Stimulated activated CD8-positive, alpha-beta memory T cell treated with anti-CD3 and anti-CD28 coated beads, Interleukin-15, amount 100 ng/mL, for 48 hours (primary cell): ENCODE measurements around the gene ZNF654.
"Not testable (repeated sequence)": the region's sequence is repeated elsewhere in the genome, so short reads cannot be mapped to it uniquely, and the experiment has no call there.

Experiments
- DNase-seq, 2 donors: peaks; one replicate each; pipeline ENCODE4 v3.0.0-alpha.2; 2020; ENCODE audit warnings: low read depth in 2 of 2

Gene ZNF654

GRCh38 chr3:88058581-88059379, at the start of gene ZNF654, which contains the start of gene CGGBP1:
Gene ZNF654, plus strand, starts transcription at chr3:88059255. Its CDS starts 65 bp downstream, at chr3:88059320.
Gene CGGBP1, minus strand, starts transcription at chr3:88059005. Its CDS starts 3,029 bp downstream, at chr3:88055976.
- peak; percentile 96 to 98 for DNase-seq

GRCh38 chr3:88010810-88011209, 48.2 kb upstream of the ZNF654 start:
- DNase-seq = no peak

GRCh38 chr3:88013592-88013991, 45.5 kb upstream of the ZNF654 start:
- no peak for DNase-seq

DNA sequence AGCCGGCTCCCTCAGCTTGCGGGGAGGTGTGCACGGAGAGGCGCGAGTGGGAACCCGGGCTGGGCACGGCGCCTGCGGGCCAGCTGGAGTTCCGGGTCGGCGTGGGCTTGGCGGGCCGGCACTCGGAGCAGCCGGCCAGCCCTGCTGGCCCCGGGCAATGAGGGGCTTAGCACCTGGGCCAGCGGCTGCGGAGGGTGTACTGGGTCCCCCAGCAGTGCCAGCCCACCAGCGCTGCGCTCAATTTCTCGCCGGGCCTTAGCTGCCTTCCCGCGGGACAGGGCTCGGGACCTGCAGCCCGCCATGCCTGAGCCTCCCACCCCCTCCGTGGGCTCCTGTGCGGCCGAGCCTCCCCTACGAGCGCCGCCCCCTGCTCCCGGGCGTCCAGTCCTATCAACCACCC, 43.4 kb upstream of the ZNF654 start:
- not testable (repeated sequence) for DNase-seq

- DNase-seq = no peak
Observed at GRCh38 chr3:88019024-88019423, 40.0 kb upstream of the ZNF654 start.

- DNase-seq = no peak
Observed at GRCh38 chr3:88025001-88025552, 34.0 kb upstream of the ZNF654 start.

GRCh38 chr3:88028876-88029275, 30.2 kb upstream of the ZNF654 start:
- DNase-seq = no peak

DNA sequence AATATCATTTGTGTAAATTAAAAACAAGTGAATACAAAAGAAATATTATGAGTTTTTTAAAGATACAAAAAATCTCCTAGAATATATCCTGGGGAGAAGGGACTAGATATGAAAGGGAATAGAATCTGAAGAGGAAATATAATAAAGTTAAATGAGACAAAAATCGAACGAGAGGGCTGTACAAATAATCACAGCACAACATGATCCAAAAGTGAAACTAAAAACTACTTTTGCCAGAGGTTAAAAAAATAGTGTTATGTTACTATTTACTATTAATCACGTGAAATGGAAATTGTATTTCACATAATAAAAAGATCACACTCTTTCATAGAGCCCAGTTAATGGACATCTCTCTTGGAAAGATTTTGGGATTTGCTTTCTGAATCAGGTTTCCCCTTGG, 28.8 kb upstream of the ZNF654 start:
- DNase-seq = no peak

DNA sequence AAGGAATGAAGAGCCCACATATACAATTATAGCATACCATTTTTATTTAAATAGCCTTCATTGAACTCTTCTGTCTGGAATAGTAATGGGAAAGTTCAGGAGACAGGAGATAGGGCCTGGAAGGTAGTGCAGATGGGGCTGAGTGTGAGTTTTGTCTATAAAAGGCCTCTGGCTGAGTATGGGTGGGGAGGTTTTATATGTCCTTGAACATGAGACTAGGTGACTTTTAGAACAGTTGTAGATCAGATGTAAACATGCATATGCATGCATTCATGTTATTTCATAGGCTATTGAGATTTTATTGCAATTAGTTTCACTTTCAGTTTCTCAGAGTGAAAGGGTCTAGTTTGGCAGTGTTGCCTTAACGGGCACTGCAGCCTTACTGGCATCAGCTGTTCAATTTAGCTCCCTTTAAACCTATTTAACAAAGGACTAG, 27.4 kb upstream of the ZNF654 start:
- no peak for DNase-seq

DNA sequence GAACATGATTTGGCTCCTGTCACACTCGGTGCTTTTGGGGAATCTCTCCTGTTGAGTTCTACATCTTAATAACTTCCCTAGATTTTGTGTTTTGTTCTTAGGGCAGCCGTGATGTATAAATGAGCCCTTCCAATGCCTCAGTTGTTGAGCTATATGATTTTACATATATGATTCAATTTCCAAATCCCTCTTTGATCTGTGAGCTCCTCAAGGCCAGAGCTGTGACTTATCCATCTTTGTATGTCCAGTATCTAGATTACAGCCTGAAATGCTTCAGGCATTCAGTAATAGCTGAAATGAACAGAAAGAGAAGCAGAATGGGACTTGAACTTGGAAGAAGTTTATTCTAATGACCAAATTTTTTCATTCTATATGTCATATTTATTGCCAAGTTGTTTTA, 26.8 kb upstream of the ZNF654 start:
- DNase-seq = no peak

GRCh38 chr3:88033079-88033478, 26.0 kb upstream of the ZNF654 start:
- DNase-seq = no peak

DNA sequence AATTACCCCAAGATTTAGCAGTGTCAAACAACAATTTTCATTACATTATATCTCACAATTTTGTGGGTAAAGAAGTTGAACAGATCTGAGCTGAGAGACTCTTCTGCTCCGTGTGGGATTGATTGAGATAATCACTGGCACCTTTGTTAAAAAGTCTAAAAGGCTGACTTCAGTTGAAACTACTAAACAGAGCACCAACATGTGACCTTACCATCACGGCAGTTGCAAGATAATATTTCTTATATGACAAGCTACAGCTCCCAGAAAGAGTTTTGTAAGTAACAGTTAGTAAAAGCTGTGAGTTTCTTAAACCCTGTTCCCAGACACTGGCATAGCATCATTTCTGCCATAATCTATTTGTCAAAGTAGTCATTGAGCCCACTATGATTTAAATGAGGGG, 25.2 kb upstream of the ZNF654 start:
- no peak for DNase-seq

- DNase-seq = no peak
Observed at GRCh38 chr3:88034491-88035275, 24.4 kb upstream of the ZNF654 start.

DNA sequence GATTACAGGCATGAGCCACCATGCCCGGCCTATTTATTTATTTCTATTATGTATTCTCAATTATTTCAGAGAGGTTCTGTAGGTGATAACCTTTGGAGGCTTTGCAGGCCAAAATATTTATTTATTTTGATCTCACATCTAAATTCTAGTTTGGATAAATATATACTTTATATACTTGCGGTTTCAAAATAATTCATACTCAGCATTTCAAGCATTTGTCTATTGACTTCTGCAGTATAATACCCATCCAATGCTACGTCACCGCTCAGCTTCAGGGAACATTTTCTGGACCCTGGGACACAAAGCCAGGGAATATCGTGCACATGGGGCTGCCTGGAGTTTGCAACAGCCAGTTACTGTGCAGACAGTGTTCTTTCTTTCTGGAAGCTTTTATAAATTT, 22.8 kb upstream of the ZNF654 start:
- no peak for DNase-seq

- DNase-seq = no peak
Observed at GRCh38 chr3:88038566-88038965, 20.5 kb upstream of the ZNF654 start.

- no peak for DNase-seq
Observed at GRCh38 chr3:88040529-88040928, 18.5 kb upstream of the ZNF654 start.

DNA sequence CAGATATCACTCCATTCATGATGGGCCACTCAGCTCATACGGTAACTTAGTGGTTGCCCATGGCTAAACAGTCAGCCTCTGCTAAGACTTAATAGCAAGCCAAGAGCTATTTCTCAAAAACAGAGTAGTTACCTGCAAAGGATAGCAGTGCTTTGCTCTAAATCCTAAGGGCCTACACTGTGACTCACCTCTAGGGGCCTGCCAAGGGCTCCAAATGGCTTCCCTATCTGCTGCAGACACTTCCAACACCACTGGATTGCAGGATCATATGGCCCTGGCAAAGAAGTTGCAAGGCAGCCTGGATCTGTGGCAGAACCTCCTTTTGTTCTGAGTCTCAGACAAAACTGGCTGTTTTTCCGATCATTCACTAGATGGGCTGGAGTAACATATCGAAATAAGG, 18.1 kb upstream of the ZNF654 start:
- DNase-seq = no peak

GRCh38 chr3:88044411-88044810, 14.6 kb upstream of the ZNF654 start:
- no peak for DNase-seq

DNA sequence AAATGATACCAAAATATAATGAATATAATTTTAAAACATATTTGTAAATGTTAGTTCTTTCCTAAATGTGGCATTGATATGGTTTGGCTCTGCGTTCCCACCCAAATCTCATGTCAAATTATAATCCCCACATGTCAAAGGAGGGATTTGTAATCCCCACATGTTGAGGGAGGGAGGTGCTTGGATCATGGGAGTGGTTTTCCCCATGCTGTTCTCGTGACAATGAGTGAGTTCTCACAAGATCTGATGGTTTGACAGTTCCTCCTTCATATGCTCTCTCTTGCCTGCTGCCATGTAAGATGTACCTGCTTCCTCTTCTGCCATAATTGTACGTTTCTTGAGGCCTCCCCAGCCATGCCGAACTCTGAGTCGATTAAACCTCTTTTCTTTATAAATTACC, 12.3 kb upstream of the ZNF654 start:
- no peak for DNase-seq

DNA sequence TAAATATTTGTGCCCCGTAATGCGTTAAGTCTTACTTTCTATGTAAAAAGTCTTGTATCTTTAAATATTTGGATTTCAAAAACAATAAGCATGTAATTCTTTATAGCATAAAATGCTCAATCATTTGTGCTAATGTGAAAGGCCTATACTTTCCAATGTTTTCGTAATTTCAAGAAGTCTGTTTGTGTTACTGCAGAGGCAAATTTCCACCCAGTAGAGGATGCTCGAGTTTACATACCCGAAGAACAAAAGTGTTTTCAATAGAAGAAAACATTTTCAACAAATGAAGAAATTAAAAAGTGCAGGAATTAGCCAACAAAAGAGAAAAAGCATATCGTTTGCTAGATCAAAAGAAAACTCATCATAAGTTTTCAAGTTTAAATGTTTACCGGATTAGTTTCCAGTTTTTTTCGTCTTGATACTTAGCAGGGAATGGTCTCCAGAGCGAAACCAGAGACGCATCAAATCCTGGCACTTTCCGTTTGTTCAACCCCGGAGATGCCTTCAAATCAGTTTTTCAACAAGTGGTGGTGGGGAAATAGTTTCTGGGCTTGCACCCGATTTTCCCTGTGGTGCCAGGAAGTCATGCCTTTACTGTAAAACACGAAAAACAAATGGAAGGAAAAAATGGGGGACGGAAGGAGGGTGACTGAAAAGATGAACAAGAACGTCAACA, 1.3 kb upstream of the ZNF654 start:
- DNase-seq = no peak

- no peak for DNase-seq
Observed at GRCh38 chr3:88058306-88058580, 812 bp upstream of the ZNF654 start.
